Neural crest cell (in vitro differentiated cells): ENCODE results near the gene DOCK9. TPM values are rescaled to one million over a fixed set of nuclear protein-coding genes. Genes with fewer than 3 reads are reported as not detected.

Experiments used
- DNase-seq: peaks from one replicate; pipeline ENCODE4 v3.0.0; 2021; ENCODE audit warnings: low read depth, mixed read lengths, low spot score
- H3K27ac Mint-ChIP-seq: one replicate; pipeline ENCODE4 v1.8.0; 2021; ENCODE audit warnings: mild to moderate bottlenecking, mixed read lengths; ENCODE audit not compliant: unreplicated experiment
- H3K27me3 Mint-ChIP-seq: 2 replicates; pipeline ENCODE4 v1.8.0; 2021; ENCODE audit warnings: low read depth, mild to moderate bottlenecking, mixed read lengths
- H3K36me3 Mint-ChIP-seq: 2 replicates; pipeline ENCODE4 v1.8.0; 2021; ENCODE audit warnings: low read depth, mild to moderate bottlenecking, mixed read lengths
- H3K4me1 Mint-ChIP-seq: 2 replicates; pipeline ENCODE4 v1.8.0; 2021; ENCODE audit warnings: mixed read lengths
- H3K4me3 Mint-ChIP-seq: one replicate; pipeline ENCODE4 v1.8.0; 2021; ENCODE audit warnings: mild to moderate bottlenecking, mixed read lengths
- H3K9me3 Mint-ChIP-seq: 2 replicates; pipeline ENCODE4 v1.8.0; 2021; ENCODE audit warnings: mixed read lengths
- total RNA-seq: library from RNA; stranded (reverse); gene quantifications from 2 replicates; pipeline ENCODE4 v1.2.1, GENCODE V29; 2021
- TF ChIP-seq, protein P1 (sequence below): fragments of 200-600 bp; sonication (generic); conservative IDR thresholded peaks from 2 replicates; pipeline ENCODE4 v1.5.0; 2021; ENCODE audit warnings: antibody characterized with exemption, mild to moderate bottlenecking

Gene DOCK9
- total RNA-seq, 1 donor from 2014 or later: 6.9 TPM

DNA sequence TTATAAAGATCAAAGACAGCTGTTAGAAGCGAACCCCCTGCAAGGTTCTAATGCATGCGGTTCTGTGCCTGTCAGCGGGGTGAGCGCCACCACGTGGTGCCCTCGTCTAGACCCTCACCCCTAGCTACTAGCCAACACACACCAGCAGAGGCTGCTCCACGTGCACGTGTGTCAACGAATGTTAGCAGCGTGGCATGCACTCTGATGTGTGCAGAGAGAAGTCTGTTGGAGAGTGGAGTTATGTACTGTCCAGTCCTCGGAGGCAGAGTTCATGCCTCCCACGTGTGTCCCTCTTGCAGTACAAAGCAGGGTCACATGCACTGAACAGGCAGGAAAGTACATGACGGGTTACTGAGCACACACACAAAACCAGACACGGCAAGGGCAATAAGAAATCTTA is 150.4 kb downstream of the DOCK9 start:
- Mint-ChIP-seq H3K4me1 (peaks cover 13% of the 10 kb centered on the region), H3K9me3 (peaks cover 4% of the 10 kb centered on the region), H3K27me3 (no peaks in the 10 kb centered on the region), H3K36me3 (no peaks in the 10 kb centered on the region), H3K27ac (no peak overlapping the region), H3K4me3 (no peak overlapping the region)
- TF ChIP-seq, protein P1, sequence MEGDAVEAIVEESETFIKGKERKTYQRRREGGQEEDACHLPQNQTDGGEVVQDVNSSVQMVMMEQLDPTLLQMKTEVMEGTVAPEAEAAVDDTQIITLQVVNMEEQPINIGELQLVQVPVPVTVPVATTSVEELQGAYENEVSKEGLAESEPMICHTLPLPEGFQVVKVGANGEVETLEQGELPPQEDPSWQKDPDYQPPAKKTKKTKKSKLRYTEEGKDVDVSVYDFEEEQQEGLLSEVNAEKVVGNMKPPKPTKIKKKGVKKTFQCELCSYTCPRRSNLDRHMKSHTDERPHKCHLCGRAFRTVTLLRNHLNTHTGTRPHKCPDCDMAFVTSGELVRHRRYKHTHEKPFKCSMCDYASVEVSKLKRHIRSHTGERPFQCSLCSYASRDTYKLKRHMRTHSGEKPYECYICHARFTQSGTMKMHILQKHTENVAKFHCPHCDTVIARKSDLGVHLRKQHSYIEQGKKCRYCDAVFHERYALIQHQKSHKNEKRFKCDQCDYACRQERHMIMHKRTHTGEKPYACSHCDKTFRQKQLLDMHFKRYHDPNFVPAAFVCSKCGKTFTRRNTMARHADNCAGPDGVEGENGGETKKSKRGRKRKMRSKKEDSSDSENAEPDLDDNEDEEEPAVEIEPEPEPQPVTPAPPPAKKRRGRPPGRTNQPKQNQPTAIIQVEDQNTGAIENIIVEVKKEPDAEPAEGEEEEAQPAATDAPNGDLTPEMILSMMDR: no peak
- DNase-seq: no peak

DNA sequence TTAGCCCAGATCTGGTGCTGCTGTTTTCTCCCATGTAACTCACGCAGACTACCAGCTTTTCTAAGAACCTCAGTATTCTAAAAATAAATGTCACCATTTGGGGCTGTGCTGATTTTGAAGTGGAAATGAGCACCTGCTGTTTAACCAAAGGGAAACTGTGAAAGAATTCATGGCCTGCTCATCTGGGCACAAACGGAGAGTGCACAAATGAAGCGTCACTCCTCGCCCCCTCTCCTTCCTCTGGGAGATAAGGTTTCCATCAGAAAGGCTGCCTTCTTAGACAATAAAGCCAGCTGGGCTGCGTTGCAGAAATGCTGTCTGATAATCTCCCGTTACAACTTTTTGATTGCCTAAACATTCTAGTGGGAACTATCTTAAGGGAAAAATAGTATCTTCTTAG is 151.7 kb downstream of the DOCK9 start:
- TF ChIP-seq, protein P1: no peak
- Mint-ChIP-seq H3K4me1 (peaks cover 13% of the 10 kb centered on the region), H3K27me3 (no peaks in the 10 kb centered on the region), H3K4me3 (no peak overlapping the region), H3K9me3 (peaks cover 4% of the 10 kb centered on the region), H3K36me3 (no peaks in the 10 kb centered on the region), H3K27ac (no peak overlapping the region)
- no peak for DNase-seq

DNA sequence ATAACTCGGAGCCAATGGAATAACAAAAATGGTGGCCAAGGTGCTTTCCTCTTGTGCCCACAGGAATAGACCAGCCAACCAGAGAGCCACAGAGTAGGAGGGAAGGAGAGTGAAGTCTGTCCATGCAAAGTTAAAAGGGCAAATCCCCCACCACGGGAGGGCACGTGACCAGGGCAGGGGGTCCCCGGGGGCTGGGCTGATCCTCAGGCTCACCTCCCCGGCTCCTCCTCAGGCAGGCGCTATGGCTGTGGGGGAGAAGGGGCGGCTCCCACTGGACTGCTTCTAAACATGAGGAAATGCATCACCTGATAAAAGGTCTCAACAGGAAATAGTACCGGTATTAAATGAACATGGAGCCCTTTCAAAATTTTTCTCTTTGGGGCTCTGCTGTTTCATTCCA is 152.2 kb downstream of the DOCK9 start:
- no peak for DNase-seq
- TF ChIP-seq, protein P1: no peak
- peaks cover 13% of the 10 kb centered on the region for H3K4me1 Mint-ChIP-seq
- no peaks in the 10 kb centered on the region for H3K27me3 Mint-ChIP-seq
- H3K27ac Mint-ChIP-seq: no peak overlapping the region
- H3K4me3 Mint-ChIP-seq: no peak overlapping the region
- no peaks in the 10 kb centered on the region for H3K36me3 Mint-ChIP-seq
- H3K9me3 Mint-ChIP-seq: peaks cover 4% of the 10 kb centered on the region

DNA sequence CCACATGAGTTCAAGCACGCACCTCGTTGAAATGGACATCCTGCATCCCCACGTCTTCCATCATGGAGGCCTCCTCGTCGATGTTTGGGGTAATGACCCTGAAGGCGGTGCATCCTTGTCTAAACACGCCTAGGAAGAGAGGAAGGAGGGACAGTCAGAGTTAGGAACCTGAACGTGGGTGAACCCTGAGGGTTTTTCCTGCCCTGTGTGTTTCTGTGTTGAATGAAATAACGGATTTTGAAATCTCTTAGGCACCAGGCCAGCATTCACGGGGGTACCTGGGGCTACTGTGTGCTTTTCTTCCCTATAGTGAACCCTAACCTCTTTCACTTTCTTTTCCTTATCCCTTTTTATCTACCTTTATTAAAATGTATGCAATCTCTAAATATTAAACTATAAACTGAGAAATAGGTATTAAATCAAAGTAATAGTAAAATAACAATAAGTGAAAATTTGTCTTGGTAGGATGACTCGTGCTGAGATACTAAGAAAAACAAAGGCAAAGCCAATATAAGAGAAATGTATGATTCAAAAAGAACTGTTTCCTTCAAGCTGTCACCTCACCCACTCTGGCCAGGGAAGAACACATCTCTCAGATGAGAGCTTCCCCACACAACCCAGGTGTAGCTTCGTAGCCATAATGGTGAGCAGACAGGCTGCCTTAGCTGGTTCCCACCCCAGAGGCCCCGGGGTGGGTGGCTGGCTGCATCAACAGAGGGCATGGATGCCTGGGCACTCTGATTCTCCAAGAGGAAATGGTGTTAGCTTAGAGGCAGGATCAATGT is 153.3 kb downstream of the DOCK9 start:
- Mint-ChIP-seq H3K27ac (no peak overlapping the region), H3K36me3 (no peaks in the 10 kb centered on the region), H3K27me3 (no peaks in the 10 kb centered on the region), H3K9me3 (no peaks in the 10 kb centered on the region), H3K4me3 (no peak overlapping the region), H3K4me1 (peaks cover 13% of the 10 kb centered on the region)
- DNase-seq: no peak
- TF ChIP-seq, protein P1: no peak

DNA sequence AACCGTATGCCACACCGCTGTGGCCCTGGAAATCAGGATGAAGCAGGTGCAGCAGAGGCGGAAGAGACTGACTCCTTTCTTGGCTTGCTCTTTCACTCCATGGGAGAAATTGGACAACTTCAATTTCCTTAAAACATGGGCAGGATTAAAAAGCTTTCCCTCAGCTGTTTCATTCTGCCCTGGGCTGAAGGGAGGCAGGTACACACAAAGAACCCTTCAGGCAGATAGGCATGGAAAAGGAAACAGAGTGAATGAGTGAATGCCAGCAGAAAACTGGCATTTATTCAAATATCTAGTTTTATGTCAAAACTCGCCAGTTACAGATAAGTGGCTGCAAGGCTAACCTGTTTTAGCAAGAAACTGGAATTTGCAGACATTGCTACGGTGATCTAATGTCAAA is 154.4 kb downstream of the DOCK9 start:
- Mint-ChIP-seq H3K27ac (no peak overlapping the region), H3K4me1 (peaks cover 13% of the 10 kb centered on the region), H3K36me3 (no peaks in the 10 kb centered on the region), H3K4me3 (no peak overlapping the region), H3K9me3 (no peaks in the 10 kb centered on the region), H3K27me3 (no peaks in the 10 kb centered on the region)
- TF ChIP-seq, protein P1: no peak
- DNase-seq: no peak
